ENCODE measurements around the gene AGBL2.

DNA sequence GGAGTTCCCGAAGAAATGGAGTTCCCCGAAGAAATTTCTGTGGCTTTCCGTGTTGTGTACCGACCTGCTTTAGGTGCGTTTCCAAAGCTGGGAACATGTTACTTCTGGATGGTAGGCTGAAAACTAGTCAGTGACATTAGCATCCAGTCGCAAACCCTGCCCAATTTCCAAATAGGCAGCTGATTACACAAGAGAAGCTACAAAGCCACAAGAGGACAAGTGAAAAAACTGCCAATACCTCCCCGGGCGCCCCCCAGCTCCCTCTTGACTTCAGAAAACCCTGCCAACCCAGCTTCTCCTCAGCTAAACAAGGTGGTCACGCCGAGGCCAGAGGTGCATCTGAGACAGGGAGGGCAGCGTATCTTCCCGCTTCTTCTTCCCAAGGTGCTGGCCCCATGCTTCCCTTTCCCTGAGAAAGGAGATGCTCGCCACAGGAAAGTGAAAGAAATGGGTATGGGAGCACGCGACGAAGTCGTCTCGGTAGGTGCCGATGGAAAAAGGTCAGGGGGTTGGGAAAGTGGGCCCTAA is 551 bp downstream of the AGBL2 start:
- TF ChIP-seq, protein P1, sequence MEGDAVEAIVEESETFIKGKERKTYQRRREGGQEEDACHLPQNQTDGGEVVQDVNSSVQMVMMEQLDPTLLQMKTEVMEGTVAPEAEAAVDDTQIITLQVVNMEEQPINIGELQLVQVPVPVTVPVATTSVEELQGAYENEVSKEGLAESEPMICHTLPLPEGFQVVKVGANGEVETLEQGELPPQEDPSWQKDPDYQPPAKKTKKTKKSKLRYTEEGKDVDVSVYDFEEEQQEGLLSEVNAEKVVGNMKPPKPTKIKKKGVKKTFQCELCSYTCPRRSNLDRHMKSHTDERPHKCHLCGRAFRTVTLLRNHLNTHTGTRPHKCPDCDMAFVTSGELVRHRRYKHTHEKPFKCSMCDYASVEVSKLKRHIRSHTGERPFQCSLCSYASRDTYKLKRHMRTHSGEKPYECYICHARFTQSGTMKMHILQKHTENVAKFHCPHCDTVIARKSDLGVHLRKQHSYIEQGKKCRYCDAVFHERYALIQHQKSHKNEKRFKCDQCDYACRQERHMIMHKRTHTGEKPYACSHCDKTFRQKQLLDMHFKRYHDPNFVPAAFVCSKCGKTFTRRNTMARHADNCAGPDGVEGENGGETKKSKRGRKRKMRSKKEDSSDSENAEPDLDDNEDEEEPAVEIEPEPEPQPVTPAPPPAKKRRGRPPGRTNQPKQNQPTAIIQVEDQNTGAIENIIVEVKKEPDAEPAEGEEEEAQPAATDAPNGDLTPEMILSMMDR (IDR thresholded peaks at IDR 0.05): no peak
- no peak for TF ChIP-seq POLR2A (IDR thresholded peaks at IDR 0.05)

Measured in tibial nerve (tissue), 3 donors.